Measurements from ENCODE around the gene CHRNA5.
A peak's percentile ranks its signal among the peaks of the same experiment; 100 is the strongest.
"Not testable (repeated sequence)": the region's sequence is repeated elsewhere in the genome, so short reads cannot be mapped to it uniquely, and the experiment has no call there.

Gene CHRNA5

DNA sequence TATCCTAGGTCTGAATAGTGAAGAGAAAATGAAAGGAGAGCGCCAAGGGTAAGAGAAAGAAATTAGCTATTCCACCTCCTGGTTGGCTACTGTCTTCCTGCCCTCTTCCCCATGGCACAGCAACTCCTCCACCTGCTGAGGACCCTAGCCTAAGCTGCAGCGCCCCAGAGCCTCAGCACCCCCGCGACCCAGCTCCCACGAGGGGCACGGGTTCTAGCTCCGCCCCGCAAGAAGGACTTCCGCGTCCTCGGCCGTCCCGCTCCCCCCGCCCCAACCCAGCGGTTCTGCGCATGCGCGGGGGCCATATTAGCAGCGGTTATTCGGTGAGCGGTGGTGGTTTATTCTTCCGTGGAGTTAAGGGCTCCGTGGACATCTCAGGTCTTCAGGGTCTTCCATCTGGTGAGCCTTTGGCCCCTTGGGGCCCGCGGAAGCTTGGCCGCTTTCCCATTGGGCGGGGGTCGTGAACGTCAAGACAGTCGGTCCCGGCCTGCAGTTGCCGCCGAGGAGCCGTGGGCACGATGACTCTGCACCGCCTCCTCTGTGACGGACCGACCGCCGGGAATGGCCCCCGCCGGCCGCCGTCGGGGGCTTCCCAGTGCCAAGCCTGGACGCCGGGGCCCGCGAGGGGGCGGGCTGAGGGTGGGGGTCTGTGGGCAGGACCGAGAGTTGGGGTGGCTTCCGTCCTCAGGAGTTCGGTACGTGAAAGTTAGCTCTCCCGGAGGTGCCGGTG lies 25.0 kb upstream of the CHRNA5 start, which contains the start of gene PSMA4:
PSMA4 (plus strand) TSS at position 304 of the 730 bp plus-strand sequence. CDS start 1,484 bp downstream, outside the sequence.
- Histone ChIP-seq H3K27me3 (no peaks in the 10 kb centered on the region), H3K27ac (peak within 1 kb of the TSS; percentile 89 to 98 (median 94)), H4K20me1 (peaks cover 5 to 37% (median 31%) of the 10 kb centered on the region in 11 experiments; a peak in 17 of 22 replicates), H3K4me1 (peaks cover 16 to 32% (median 25%) of the 10 kb centered on the region in 10 experiments; a peak in 19 of 20 replicates), H3K4me3 (peak within 1 kb of the TSS; percentile 74 to 90 (median 83)), H3K9ac (peak within 1 kb of the TSS; percentile 91 to 97 (median 94)), H3K4me2 (peak within 1 kb of the TSS; percentile 76 to 97 (median 93)), H3K9me3 (replicated peaks in 1 of 11) (no peaks in the 10 kb centered on the region), H3K36me3 (peaks cover 34 to 38% (median 36%) of the 10 kb centered on the region in 11 experiments)
- no peak for TF ChIP-seq Cebpa-rat (IDR thresholded peaks at IDR 0.05)

GRCh38 chr15:78540871-78541743 lies 24.2 kb upstream of the CHRNA5 start:
- H3K4me1 ChIP-seq, result peaks cover 16 to 29% (median 25%) of the 10 kb centered on the region in 10 experiments; a peak in 19 of 20 replicates
- H3K9ac ChIP-seq, result peak overlapping the region; percentile 91 to 97 (median 94)
- peaks cover 5 to 45% (median 33%) of the 10 kb centered on the region in 11 experiments; a peak in 17 of 22 replicates for H4K20me1 ChIP-seq
- H3K4me2 ChIP-seq, result peak overlapping the region; percentile 76 to 97 (median 93)
- H3K27me3 ChIP-seq, result no peaks in the 10 kb centered on the region
- no peaks in the 10 kb centered on the region for H3K9me3 ChIP-seq (replicated peaks in 1 of 11)
- no peak for TF ChIP-seq Cebpa-rat (IDR thresholded peaks at IDR 0.05)
- peak overlapping the region; percentile 89 to 98 (median 94) for H3K27ac ChIP-seq
- H3K36me3 ChIP-seq, result peaks cover 42 to 46% (median 44%) of the 10 kb centered on the region in 11 experiments
- H3K4me3 ChIP-seq, result peak overlapping the region; percentile 74 to 90 (median 83)

DNA sequence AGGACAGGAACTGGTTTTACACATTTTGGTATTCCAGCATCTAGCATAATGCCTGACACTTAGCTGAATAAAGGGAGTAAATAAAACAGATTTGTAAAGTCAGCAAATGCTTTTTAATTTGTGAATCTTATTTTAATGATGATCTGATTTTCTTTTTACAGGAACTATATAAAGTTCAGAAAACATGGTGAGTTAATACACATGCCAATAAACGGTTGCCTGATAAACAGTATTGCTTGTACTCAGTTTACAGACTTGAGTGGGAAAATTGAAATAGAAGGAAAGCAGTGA lies 23.6 kb upstream of the CHRNA5 start:
- H3K27ac ChIP-seq, result peak overlapping the region; percentile 89 to 98 (median 94); a peak in 20 of 22 replicates
- H3K27me3 ChIP-seq, result no peaks in the 10 kb centered on the region
- peaks cover 48 to 52% (median 49%) of the 10 kb centered on the region in 11 experiments for H3K36me3 ChIP-seq
- peaks cover 5 to 48% (median 37%) of the 10 kb centered on the region in 11 experiments; a peak in 18 of 22 replicates for H4K20me1 ChIP-seq
- peak overlapping the region; percentile 76 to 97 (median 93) for H3K4me2 ChIP-seq
- no peak for TF ChIP-seq Cebpa-rat (IDR thresholded peaks at IDR 0.05)
- no peaks in the 10 kb centered on the region for H3K9me3 ChIP-seq (replicated peaks in 1 of 11)
- H3K4me3 ChIP-seq, result peak overlapping the region; percentile 74 to 90 (median 83)
- peak overlapping the region; percentile 91 to 97 (median 94) for H3K9ac ChIP-seq
- H3K4me1 ChIP-seq, result peaks cover 16 to 28% (median 22%) of the 10 kb centered on the region in 10 experiments; a peak in 19 of 20 replicates

- no peaks in the 10 kb centered on the region for H3K9me3 ChIP-seq (replicated peaks in 1 of 11)
- H3K4me1 ChIP-seq, result peaks cover 16 to 28% (median 22%) of the 10 kb centered on the region in 10 experiments; a peak in 19 of 20 replicates
- peak overlapping the region in 2 of 10 experiments; percentile 86 to 90; a peak in 5 of 20 replicates for H3K4me3 ChIP-seq
- peak overlapping the region; percentile 76 to 97 (median 93); a peak in 20 of 22 replicates for H3K4me2 ChIP-seq
- H3K9ac ChIP-seq, result peak overlapping the region in 1 of 11 experiments; percentile 96; a peak in 2 of 22 replicates
- H3K36me3 ChIP-seq, result peaks cover 58 to 61% (median 59%) of the 10 kb centered on the region in 11 experiments
- H3K27ac ChIP-seq, result no peak overlapping the region
- peaks cover 5 to 58% (median 41%) of the 10 kb centered on the region in 11 experiments; a peak in 18 of 22 replicates for H4K20me1 ChIP-seq
- no peaks in the 10 kb centered on the region for H3K27me3 ChIP-seq
- no peak for TF ChIP-seq Cebpa-rat (IDR thresholded peaks at IDR 0.05)
These were observed 22.7 kb upstream of the CHRNA5 start for GRCh38 chr15:78542647-78543046.

- H3K36me3 ChIP-seq, result peaks cover 57 to 66% (median 61%) of the 10 kb centered on the region in 11 experiments
- H3K9ac ChIP-seq, result no peak overlapping the region
- H4K20me1 ChIP-seq, result peaks cover 0 to 53% (median 33%) of the 10 kb centered on the region in 11 experiments; a peak in 15 of 22 replicates
- no peaks in the 10 kb centered on the region for H3K9me3 ChIP-seq (replicated peaks in 1 of 11)
- H3K4me2 ChIP-seq, result no peak overlapping the region
- no peaks in the 10 kb centered on the region for H3K4me1 ChIP-seq
- H3K27ac ChIP-seq, result no peak overlapping the region
- no peak for TF ChIP-seq Cebpa-rat (IDR thresholded peaks at IDR 0.05)
- H3K4me3 ChIP-seq, result no peak overlapping the region
- no peaks in the 10 kb centered on the region for H3K27me3 ChIP-seq
These were observed 15.1 kb upstream of the CHRNA5 start for GRCh38 chr15:78550194-78550593.

GRCh38 chr15:78550815-78551214 lies 14.5 kb upstream of the CHRNA5 start:
- Histone ChIP-seq H3K36me3 (peaks cover 51 to 60% (median 55%) of the 10 kb centered on the region in 11 experiments), H3K27ac (no peak overlapping the region)

GRCh38 chr15:78551902-78552301 lies 13.4 kb upstream of the CHRNA5 start:
- no peak overlapping the region for H3K9ac ChIP-seq
- H4K20me1 ChIP-seq, result peaks cover 0 to 38% (median 23%) of the 10 kb centered on the region in 11 experiments; a peak in 13 of 22 replicates
- no peaks in the 10 kb centered on the region for H3K4me1 ChIP-seq
- no peaks in the 10 kb centered on the region for H3K9me3 ChIP-seq (replicated peaks in 1 of 11)
- H3K36me3 ChIP-seq, result peaks cover 40 to 49% (median 44%) of the 10 kb centered on the region in 11 experiments
- no peaks in the 10 kb centered on the region for H3K27me3 ChIP-seq
- TF ChIP-seq Cebpa-rat (IDR thresholded peaks at IDR 0.05), result no peak
- no peak overlapping the region for H3K4me2 ChIP-seq
- H3K4me3 ChIP-seq, result no peak overlapping the region
- no peak overlapping the region for H3K27ac ChIP-seq

More at GRCh38 chr15:78550815-78551214, 14.5 kb upstream of the CHRNA5 start:
- Histone ChIP-seq H4K20me1 (peaks cover 0 to 46% (median 27%) of the 10 kb centered on the region in 11 experiments; a peak in 15 of 22 replicates), H3K27me3 (no peaks in the 10 kb centered on the region), H3K4me3 (no peak overlapping the region), H3K4me2 (no peak overlapping the region), H3K4me1 (no peaks in the 10 kb centered on the region), H3K9me3 (replicated peaks in 1 of 11) (no peaks in the 10 kb centered on the region), H3K9ac (no peak overlapping the region)
- TF ChIP-seq Cebpa-rat (IDR thresholded peaks at IDR 0.05), result no peak

- Histone ChIP-seq H3K4me3 (no peak overlapping the region), H3K4me1 (no peaks in the 10 kb centered on the region), H3K9me3 (replicated peaks in 1 of 11) (no peaks in the 10 kb centered on the region), H3K27me3 (no peaks in the 10 kb centered on the region), H3K36me3 (peaks cover 33 to 42% (median 37%) of the 10 kb centered on the region in 11 experiments), H3K27ac (no peak overlapping the region), H3K4me2 (no peak overlapping the region), H4K20me1 (peaks cover 0 to 31% (median 20%) of the 10 kb centered on the region in 11 experiments; a peak in 13 of 22 replicates), H3K9ac (no peak overlapping the region)
- no peak for TF ChIP-seq Cebpa-rat (IDR thresholded peaks at IDR 0.05)
These were observed 12.7 kb upstream of the CHRNA5 start for GRCh38 chr15:78552597-78552996.

- H4K20me1 ChIP-seq; H3K9me3 ChIP-seq (replicated peaks in 1 of 11); H3K4me3 ChIP-seq; H3K27me3 ChIP-seq; H3K36me3 ChIP-seq; H3K4me2 ChIP-seq; H3K27ac ChIP-seq; H3K9ac ChIP-seq: not testable (repeated sequence)
- peaks cover 6 to 11% (median 10%) of the 10 kb centered on the region in 10 experiments; a peak in 19 of 20 replicates for H3K4me1 ChIP-seq
These were observed 5.1 kb upstream of the CHRNA5 start for GRCh38 chr15:78560201-78560600.

Data from BLaER1 treated with 17β-estradiol and CSF1 and Interleukin-3, amounts not matched to agents 10 nM and 100 nM (cell line).